Panc1 (cell line): ENCODE data around the gene ZNF592. TPM values are rescaled to one million over a fixed set of nuclear protein-coding genes. Genes with fewer than 3 reads are reported as not detected.

Experiments
- ATAC-seq: fragments of 200-7000 bp; cut with Tn5 transposase; 2 replicates; pipeline ENCODE4 v1.9.1; 2020; ENCODE audit warnings: mild to moderate bottlenecking, moderate library complexity
- BruUV-seq: library from RNA; stranded (reverse); fragments of 400-500 nt; replicated peaks from 2 replicates; lab custom pipeline; 2021; lab: Mats Ljungman, UMichigan
- CTCF ChIA-PET: fragments of 300-600 bp; sonication (Branson Sonifier 250); formaldehyde crosslinking; loops from one replicate; lab custom pipeline; 2022; ENCODE audit warnings: antibody characterized with exemption; lab: Charles Lee
- POLR2A ChIA-PET: fragments of 300-600 bp; sonication (Branson Sonifier 250); formaldehyde crosslinking; loops from one replicate; lab custom pipeline; 2022; ENCODE audit warnings: antibody characterized with exemption; lab: Charles Lee
- DNase-seq: peaks from one replicate; pipeline ENCODE4 v3.0.0-alpha.2; 2010; ENCODE audit warnings: low read depth, low spot score
- H3K27ac ChIP-seq: 2 replicates; pipeline ENCODE4 v1.5.1; 2011; ENCODE audit warnings: mild to moderate bottlenecking, low read length, inconsistent platforms
- H3K27me3 ChIP-seq: fragments of 200-500 bp; sonication (Bioruptor generic); 2 replicates; pipeline ENCODE4 v1.6.0; 2014; ENCODE audit warnings: low read length, inconsistent platforms; ENCODE audit not compliant: control insufficient read depth, insufficient read depth
- H3K36me3 ChIP-seq: fragments of 200-500 bp; sonication (Bioruptor generic); 2 replicates; pipeline ENCODE4 v1.5.1; 2014; ENCODE audit warnings: inconsistent platforms, mild to moderate bottlenecking, low read length, moderate library complexity; ENCODE audit not compliant: control insufficient read depth, insufficient read depth
- H3K4me1 ChIP-seq: 2 replicates; pipeline ENCODE4 v1.5.1; 2011; ENCODE audit warnings: inconsistent platforms, mild to moderate bottlenecking, low read length, moderate library complexity; ENCODE audit not compliant: control insufficient read depth, insufficient read depth
- H3K4me3 ChIP-seq, 2 experiments: 2 replicates each; pipeline ENCODE4 v1.5.1; 2011 to 2012; ENCODE audit warnings: low read depth in 2 of 2, low read length in 2 of 2, mild to moderate bottlenecking in 2 of 2, inconsistent platforms in 1 of 2, moderate library complexity in 1 of 2
- H3K9me3 ChIP-seq: fragments of 200-500 bp; sonication (Bioruptor generic); 2 replicates; pipeline ENCODE4 v1.5.1; 2014; ENCODE audit warnings: low read depth, mild to moderate bottlenecking, inconsistent platforms, low read length, moderate library complexity; ENCODE audit not compliant: control insufficient read depth, insufficient read depth
- POLR2AphosphoS5 ChIP-seq: IDR thresholded peaks from 2 replicates; pipeline ENCODE4 v1.6.1; 2012; ENCODE audit warnings: mild to moderate bottlenecking, low read depth, low read length, moderate library complexity
- SIN3A ChIP-seq: IDR thresholded peaks from 2 replicates; pipeline ENCODE4 v1.6.1; 2012; ENCODE audit warnings: low read depth, mild to moderate bottlenecking, low read length, moderate library complexity, borderline replicate concordance; ENCODE audit not compliant: insufficient read depth
- TCF7L2 ChIP-seq: IDR thresholded peaks from 2 replicates; pipeline ENCODE4 v1.6.1; 2011; ENCODE audit warnings: mild to moderate bottlenecking, low read depth, low read length, inconsistent platforms
- in situ Hi-C: cut with HindIII; loops from 2 replicates; pipeline ENCODE4 v1.10.0; 2016; ENCODE audit warnings: low sequenced_read_pairs, low pct_unique_long_range_greater_than_20kb
- intact Hi-C: fragments of 100-400 bp; cut with micrococcal nuclease; formaldehyde crosslinking; loops from one replicate; pipeline ENCODE4 v1.10.0; 2022; ENCODE audit not compliant: unreplicated experiment
- total RNA-seq: library from RNA; stranded (reverse); gene quantifications from one replicate; pipeline ENCODE4 v1.2.1, GENCODE V29; 2021; ENCODE audit not compliant: unreplicated experiment
- TF ChIP-seq, protein P1 (sequence below), 2 experiments: IDR thresholded peaks; 2 replicates each; pipeline ENCODE4 v1.6.1; 2011 to 2012; ENCODE audit warnings: low read depth in 2 of 2, control low read depth in 1 of 2, low read length in 1 of 2, mild to moderate bottlenecking in 1 of 2, moderate library complexity in 1 of 2; ENCODE audit not compliant: insufficient read depth in 1 of 2
- TF ChIP-seq, protein P2 (sequence below): fragments of 450-650 bp; IDR thresholded peaks from 2 replicates; pipeline ENCODE4 v1.5.1; 2017; ENCODE audit warnings: mild to moderate bottlenecking

Gene ZNF592
- total RNA-seq, 1 experiment from 2014 or later: 34.2 TPM

DNA sequence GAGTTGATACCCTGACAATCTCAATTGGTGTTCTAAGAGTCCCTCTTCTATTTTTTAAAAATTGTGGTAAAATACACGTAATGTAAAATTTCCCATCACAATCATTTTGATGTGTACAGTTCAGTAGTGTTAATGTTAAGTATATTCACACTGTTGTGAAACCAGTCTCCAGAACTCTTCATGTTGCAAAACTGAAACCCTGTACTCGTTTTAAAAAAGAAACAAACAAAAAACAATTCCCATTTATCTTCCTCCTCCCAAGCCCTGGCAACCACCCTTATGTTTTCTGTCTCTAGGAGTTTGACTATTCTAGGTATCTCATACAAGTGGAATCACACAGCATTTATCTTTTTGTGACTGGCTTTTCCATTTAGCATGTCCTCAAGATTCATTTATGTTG is 40.1 kb downstream of the ZNF592 start:
- intact Hi-C loops (no loop called here), in situ Hi-C loops (no loop called here)
- no peak for TF ChIP-seq TCF7L2
- TF ChIP-seq POLR2AphosphoS5: no peak
- TF ChIP-seq, protein P1, sequence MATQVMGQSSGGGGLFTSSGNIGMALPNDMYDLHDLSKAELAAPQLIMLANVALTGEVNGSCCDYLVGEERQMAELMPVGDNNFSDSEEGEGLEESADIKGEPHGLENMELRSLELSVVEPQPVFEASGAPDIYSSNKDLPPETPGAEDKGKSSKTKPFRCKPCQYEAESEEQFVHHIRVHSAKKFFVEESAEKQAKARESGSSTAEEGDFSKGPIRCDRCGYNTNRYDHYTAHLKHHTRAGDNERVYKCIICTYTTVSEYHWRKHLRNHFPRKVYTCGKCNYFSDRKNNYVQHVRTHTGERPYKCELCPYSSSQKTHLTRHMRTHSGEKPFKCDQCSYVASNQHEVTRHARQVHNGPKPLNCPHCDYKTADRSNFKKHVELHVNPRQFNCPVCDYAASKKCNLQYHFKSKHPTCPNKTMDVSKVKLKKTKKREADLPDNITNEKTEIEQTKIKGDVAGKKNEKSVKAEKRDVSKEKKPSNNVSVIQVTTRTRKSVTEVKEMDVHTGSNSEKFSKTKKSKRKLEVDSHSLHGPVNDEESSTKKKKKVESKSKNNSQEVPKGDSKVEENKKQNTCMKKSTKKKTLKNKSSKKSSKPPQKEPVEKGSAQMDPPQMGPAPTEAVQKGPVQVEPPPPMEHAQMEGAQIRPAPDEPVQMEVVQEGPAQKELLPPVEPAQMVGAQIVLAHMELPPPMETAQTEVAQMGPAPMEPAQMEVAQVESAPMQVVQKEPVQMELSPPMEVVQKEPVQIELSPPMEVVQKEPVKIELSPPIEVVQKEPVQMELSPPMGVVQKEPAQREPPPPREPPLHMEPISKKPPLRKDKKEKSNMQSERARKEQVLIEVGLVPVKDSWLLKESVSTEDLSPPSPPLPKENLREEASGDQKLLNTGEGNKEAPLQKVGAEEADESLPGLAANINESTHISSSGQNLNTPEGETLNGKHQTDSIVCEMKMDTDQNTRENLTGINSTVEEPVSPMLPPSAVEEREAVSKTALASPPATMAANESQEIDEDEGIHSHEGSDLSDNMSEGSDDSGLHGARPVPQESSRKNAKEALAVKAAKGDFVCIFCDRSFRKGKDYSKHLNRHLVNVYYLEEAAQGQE (IDR thresholded peaks at IDR 0.05; ENCODE audit: insufficient read depth in 1 of 2, low read depth in 2 of 2, low read length in 1 of 2): no peak
- TF ChIP-seq, protein P2, sequence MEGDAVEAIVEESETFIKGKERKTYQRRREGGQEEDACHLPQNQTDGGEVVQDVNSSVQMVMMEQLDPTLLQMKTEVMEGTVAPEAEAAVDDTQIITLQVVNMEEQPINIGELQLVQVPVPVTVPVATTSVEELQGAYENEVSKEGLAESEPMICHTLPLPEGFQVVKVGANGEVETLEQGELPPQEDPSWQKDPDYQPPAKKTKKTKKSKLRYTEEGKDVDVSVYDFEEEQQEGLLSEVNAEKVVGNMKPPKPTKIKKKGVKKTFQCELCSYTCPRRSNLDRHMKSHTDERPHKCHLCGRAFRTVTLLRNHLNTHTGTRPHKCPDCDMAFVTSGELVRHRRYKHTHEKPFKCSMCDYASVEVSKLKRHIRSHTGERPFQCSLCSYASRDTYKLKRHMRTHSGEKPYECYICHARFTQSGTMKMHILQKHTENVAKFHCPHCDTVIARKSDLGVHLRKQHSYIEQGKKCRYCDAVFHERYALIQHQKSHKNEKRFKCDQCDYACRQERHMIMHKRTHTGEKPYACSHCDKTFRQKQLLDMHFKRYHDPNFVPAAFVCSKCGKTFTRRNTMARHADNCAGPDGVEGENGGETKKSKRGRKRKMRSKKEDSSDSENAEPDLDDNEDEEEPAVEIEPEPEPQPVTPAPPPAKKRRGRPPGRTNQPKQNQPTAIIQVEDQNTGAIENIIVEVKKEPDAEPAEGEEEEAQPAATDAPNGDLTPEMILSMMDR: no peak
- no peak for TF ChIP-seq SIN3A
- H3K4me1 ChIP-seq: no peaks in the 10 kb centered on the region
- DNase-seq: no peak
- ChIA-PET POLR2A (no interaction called here), CTCF (no interaction called here)
- BruUV-seq: no TSS peak
- ATAC-seq: no peak
- H3K9me3 ChIP-seq: no peaks in the 10 kb centered on the region
- H3K27ac ChIP-seq: no peak overlapping the region
- H3K36me3 ChIP-seq: peaks cover 5% of the 10 kb centered on the region; the same call in 1 of the 2 replicates
- H3K27me3 ChIP-seq: no peaks in the 10 kb centered on the region
- no peak overlapping the region for H3K4me3 ChIP-seq

DNA sequence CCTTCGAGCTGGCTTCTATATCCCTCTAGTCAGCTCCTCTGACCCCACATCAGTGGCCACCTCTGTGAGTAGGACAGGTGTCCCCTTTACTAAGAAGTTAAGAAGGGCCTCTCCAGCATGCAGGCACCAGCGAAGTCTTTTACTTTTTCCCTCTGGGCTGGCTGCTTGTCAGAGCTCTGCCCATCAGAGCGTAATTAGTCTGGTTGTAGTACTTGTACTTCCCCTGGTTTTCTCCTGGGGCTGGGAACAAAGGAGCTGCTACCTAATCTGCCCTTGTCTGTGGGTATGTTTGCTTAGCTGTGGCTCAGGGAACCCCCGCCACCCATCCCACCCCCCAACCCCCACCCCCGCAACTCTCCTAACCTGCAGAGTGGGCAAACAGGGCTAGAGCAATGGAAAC is 41.4 kb downstream of the ZNF592 start:
- Histone ChIP-seq H3K4me3 (no peak overlapping the region), H3K36me3 (0 out of 2 replicates have a peak, but pooled peaks cover 3% of the 10 kb centered on the region), H3K9me3 (no peaks in the 10 kb centered on the region), H3K27me3 (no peaks in the 10 kb centered on the region), H3K27ac (no peak overlapping the region), H3K4me1 (no peaks in the 10 kb centered on the region)
- BruUV-seq: no TSS peak
- in situ Hi-C loops (no loop called here), intact Hi-C loops (no loop called here)
- CTCF ChIA-PET: no interaction called here
- POLR2A ChIA-PET: no interaction called here
- DNase-seq (no peak), ATAC-seq (no peak)
- TF ChIP-seq POLR2AphosphoS5 (no peak), TCF7L2 (no peak), SIN3A (no peak)
- TF ChIP-seq, protein P2: no peak
- TF ChIP-seq, protein P1 (IDR thresholded peaks at IDR 0.05; ENCODE audit: insufficient read depth in 1 of 2, low read depth in 2 of 2, low read length in 1 of 2): no peak
